Lower leg skin (tissue), 4 donors: ENCODE data around the gene S1PR1. TPM values are rescaled to one million over a fixed set of nuclear protein-coding genes. Genes with fewer than 3 reads are reported as not detected.
"Not testable (repeated sequence)": the region's sequence is repeated elsewhere in the genome, so short reads cannot be mapped to it uniquely, and the experiment has no call there.

Experiments used
- DNase-seq, 2 donors: peaks; one replicate each; pipeline ENCODE4 v3.0.0-alpha.2; 2019; ENCODE audit warnings: low spot score in 2 of 2
- H3K4me3 ChIP-seq: fragments of 200-600 bp; sonication (generic); 2 replicates; pipeline ENCODE4 v1.5.1; 2017; ENCODE audit warnings: mild to moderate bottlenecking, low read depth; ENCODE audit not compliant: poor library complexity, severe bottlenecking
- POLR2A ChIP-seq, 2 donors: fragments of 450-650 bp; IDR thresholded peaks; one replicate each; pipeline ENCODE4 v1.6.1; 2016 to 2017; ENCODE audit warnings: antibody characterized with exemption in 2 of 2, mild to moderate bottlenecking in 1 of 2, moderate library complexity in 1 of 2
- WGBS, 2 donors: methylation state at CpG; one replicate each; pipeline ENCODE4 v1.1.5; 2018; 5-methylcytosine and 5-hydroxymethylcytosine counted together
- intact Hi-C: fragments of 100-400 bp; cut with DNase I; formaldehyde crosslinking; loops from one replicate; pipeline ENCODE4 v1.15.0; 2023; ENCODE audit warnings: low total_unique reads
- total RNA-seq, 4 donors: library from RNA; depleted of rRNA; stranded (reverse); fragments of >200 nt; gene quantifications; one replicate each; pipeline ENCODE4 v1.1.0, GENCODE V29; 2016
- TF ChIP-seq, protein P1 (sequence below), 3 donors: fragments of 450-650 bp; IDR thresholded peaks; one replicate each; pipeline ENCODE4 v1.5.1; 2016; ENCODE audit warnings: antibody characterized with exemption in 3 of 3, mild to moderate bottlenecking in 3 of 3, moderate library complexity in 2 of 3

S1PR1 gene
- 10 to 100 TPM; 19.3 to 62.5 (median 27.7) TPM for total RNA-seq

DNA sequence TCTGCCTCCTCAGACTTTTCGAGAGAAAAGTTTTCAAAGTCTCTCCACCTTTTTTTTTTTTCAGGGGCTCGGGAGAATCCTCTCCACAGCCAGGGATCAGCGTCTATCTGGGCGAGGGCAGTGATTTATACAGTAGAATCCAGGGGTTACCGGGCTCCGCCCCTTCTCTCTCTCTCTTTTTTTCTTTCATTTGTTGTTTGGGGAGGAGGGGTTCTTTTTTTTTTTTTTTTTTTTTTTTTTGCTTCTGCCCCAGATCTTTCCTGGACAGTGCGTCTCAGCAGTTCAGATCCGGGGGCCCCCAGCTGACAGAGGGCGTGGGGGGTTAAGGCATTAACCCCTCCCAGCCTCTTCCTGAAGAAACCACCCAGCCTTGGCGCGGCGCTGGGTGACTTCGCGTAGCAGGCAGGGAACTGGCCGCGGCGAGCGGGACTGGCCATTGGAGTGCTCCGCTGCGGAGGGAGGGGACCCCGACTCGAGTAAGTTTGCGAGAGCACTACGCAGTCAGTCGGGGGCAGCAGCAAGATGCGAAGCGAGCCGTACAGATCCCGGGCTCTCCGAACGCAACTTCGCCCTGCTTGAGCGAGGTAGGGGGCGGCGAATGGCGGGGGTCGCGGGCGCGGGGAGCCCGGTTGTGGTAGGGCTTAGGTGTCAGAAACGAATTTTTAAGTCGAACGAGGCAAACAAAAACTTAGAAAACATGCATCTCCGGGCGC, at the start of gene S1PR1:
TSS of gene S1PR1 (plus strand) at position 504 of the 713 bp plus-strand sequence. CDS start 1,966 bp downstream, outside the sequence.
- WGBS, 2 donors = 2% methylated on average over 43 to 46 of the region's 46 CpGs
- peak within 1 kb of the TSS; percentile 47 for H3K4me3 ChIP-seq
- peak; percentile 30 to 92 for DNase-seq
- TF ChIP-seq, protein P1, sequence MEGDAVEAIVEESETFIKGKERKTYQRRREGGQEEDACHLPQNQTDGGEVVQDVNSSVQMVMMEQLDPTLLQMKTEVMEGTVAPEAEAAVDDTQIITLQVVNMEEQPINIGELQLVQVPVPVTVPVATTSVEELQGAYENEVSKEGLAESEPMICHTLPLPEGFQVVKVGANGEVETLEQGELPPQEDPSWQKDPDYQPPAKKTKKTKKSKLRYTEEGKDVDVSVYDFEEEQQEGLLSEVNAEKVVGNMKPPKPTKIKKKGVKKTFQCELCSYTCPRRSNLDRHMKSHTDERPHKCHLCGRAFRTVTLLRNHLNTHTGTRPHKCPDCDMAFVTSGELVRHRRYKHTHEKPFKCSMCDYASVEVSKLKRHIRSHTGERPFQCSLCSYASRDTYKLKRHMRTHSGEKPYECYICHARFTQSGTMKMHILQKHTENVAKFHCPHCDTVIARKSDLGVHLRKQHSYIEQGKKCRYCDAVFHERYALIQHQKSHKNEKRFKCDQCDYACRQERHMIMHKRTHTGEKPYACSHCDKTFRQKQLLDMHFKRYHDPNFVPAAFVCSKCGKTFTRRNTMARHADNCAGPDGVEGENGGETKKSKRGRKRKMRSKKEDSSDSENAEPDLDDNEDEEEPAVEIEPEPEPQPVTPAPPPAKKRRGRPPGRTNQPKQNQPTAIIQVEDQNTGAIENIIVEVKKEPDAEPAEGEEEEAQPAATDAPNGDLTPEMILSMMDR (IDR thresholded peaks at IDR 0.05) = no peak
- no peak for TF ChIP-seq POLR2A (IDR thresholded peaks at IDR 0.05)
- intact Hi-C loops = no loop called here

DNA sequence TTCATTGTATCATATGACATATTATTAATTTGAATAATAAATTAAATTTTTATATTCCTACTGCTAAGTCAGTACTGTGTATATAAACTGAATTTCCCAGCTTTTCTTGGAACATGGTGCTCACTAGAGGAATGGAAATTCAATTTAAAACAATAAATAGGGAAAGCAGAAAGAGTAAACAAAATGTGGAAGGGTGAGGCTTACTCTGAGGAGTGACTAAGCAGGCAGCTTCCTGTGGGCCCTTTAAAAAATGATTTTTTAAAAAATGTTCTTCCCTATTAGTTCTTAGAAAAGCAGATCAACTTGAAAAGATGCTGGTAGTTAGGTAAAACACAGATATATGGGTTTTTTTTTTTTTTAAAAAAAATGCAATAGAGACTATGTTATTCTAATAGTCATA, 49.5 kb upstream of the S1PR1 start:
- H3K4me3 ChIP-seq = no peak overlapping the region
- intact Hi-C loops = no loop called here
- DNase-seq = no peak
- TF ChIP-seq, protein P1 (IDR thresholded peaks at IDR 0.05) = no peak
- no peak for TF ChIP-seq POLR2A (IDR thresholded peaks at IDR 0.05)

DNA sequence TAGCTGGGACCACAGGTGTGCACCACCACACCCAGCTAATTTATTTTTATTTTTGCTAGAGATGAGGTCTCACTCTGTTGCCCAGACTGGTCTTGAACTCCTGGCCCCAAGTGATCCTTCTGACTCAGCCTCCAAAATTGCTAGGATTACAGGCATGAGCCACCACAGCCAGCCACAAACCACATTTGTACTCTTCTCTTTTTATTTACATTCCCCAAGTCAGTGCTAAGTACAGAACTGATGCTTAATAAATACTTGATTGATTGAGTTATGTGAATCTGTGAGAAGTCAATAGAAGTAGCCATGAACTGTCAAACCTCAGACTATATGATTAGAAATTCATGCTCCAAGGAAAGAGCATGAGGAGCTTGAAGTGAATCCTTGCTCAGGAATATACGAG, 48.5 kb upstream of the S1PR1 start:
- intact Hi-C loops = no loop called here
- 80 to 81% methylated on average over 1 of the region's 1 CpG for WGBS, 2 donors
- TF ChIP-seq, protein P1 (IDR thresholded peaks at IDR 0.05) = no peak
- TF ChIP-seq POLR2A (IDR thresholded peaks at IDR 0.05) = no peak
- DNase-seq = no peak
- no peak overlapping the region for H3K4me3 ChIP-seq

DNA sequence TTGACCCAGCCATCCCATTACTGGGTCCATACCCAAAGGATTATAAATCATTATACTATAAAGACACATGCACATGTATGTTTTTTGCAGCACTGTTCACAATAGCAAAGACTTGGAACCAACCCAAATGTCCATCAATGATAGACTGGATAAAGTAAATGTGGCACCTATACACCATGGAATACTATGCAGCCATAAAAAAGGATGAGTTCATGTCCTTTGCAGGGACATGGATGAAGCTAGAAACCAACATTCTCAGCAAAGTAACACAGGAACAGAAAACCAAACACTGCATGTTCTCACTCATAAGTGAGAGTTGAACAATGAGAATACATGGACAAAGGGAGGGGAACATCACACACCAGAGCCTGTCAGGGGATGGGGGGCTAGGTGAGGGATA, 47.9 kb upstream of the S1PR1 start:
- H3K4me3 ChIP-seq, intact Hi-C loops, DNase-seq: not testable (repeated sequence)

DNA sequence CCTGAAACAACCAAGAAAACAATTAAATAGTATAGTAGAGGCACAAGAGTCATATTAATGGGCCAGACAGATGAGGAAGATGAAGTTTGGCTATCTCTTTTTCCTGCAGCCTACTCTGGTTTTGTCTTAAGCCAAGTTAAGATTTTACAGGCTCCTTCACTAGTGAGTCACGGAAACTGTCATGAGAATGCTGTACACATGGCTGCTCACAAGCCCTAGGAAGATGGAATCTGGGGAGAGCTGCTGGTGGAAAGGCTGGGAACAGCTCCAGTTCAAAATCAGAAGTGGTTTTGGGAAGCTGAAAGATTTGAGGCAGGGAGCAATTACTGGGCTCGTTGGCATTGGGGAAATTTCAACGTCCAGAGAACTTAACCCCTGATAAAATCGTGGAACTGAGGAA, 46.4 kb upstream of the S1PR1 start:
- WGBS, 2 donors = 71 to 72% methylated on average over 4 of the region's 4 CpGs
- intact Hi-C loops = no loop called here
- no peak overlapping the region for H3K4me3 ChIP-seq
- DNase-seq = no peak
- TF ChIP-seq, protein P1 (IDR thresholded peaks at IDR 0.05) = no peak
- TF ChIP-seq POLR2A (IDR thresholded peaks at IDR 0.05) = no peak

DNA sequence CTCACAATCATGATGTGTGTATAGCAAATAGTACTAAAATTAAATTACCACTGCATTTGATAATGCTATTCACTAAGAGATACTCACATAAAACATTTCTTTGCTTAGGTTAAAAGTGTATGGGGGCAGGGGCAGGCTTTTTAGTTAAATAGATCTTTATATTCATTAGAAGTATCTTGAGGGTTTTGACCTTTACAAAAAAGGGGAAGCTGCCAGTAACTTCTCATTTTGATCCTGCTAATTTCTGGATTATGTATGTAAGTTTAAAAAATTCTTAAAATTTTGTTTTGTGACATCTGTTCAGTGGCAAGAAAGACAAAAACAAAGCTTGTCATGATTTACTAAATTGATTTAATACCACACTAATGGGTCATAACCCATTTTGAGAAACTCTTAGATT, 45.8 kb upstream of the S1PR1 start:
- no peak for DNase-seq
- no peak for TF ChIP-seq POLR2A (IDR thresholded peaks at IDR 0.05)
- TF ChIP-seq, protein P1 (IDR thresholded peaks at IDR 0.05) = no peak
- intact Hi-C loops = no loop called here
- no peak overlapping the region for H3K4me3 ChIP-seq
